ENCODE data around the gene LRRN3.

LRRN3 gene

GRCh38 chr7:111173528-111173927 lies 82.6 kb downstream of the LRRN3 start:
- no peak for DNase-seq

- DNase-seq: no peak
Measured at GRCh38 chr7:111173990-111174389, 83.1 kb downstream of the LRRN3 start.

GRCh38 chr7:111174510-111174909 lies 83.6 kb downstream of the LRRN3 start:
- no peak for DNase-seq

Measured in activated CD8-positive, alpha-beta memory T cell treated with anti-CD3 and anti-CD28 coated beads for 24 hours (primary cell).